Central memory CD8-positive, alpha-beta T cell (primary cell): ENCODE data around the gene INF2.
A peak's percentile ranks its signal among the peaks of the same experiment; 100 is the strongest.

Experiments used
- ATAC-seq: fragments of 150-1000 bp; cut with Tn5 transposase; replicated peaks from 2 replicates; pipeline ENCODE4 v1.10.0; 2022; ENCODE audit warnings: mild to moderate bottlenecking, moderate FRiP score, moderate number of reproducible peaks; ENCODE audit not compliant: poor library complexity, severe bottlenecking; ENCODE audit errors: extremely low read depth
- DNase-seq, 2 donors: peaks; one replicate each; pipeline ENCODE4 v3.0.0; 2021; ENCODE audit warnings: low spot score in 2 of 2
- H3K27ac Mint-ChIP-seq: one replicate; pipeline ENCODE4 v1.8.0; 2022; ENCODE audit warnings: low read depth, mild to moderate bottlenecking, moderate library complexity, mixed read lengths
- H3K27me3 Mint-ChIP-seq: one replicate; pipeline ENCODE4 v1.8.0; 2022; ENCODE audit warnings: mixed read lengths
- H3K36me3 Mint-ChIP-seq: one replicate; pipeline ENCODE4 v1.8.0; 2022; ENCODE audit warnings: mild to moderate bottlenecking, moderate library complexity, mixed read lengths; ENCODE audit not compliant: insufficient read depth
- H3K4me1 Mint-ChIP-seq: one replicate; pipeline ENCODE4 v1.8.0; 2022; ENCODE audit warnings: mixed read lengths
- H3K4me3 Mint-ChIP-seq: one replicate; pipeline ENCODE4 v1.8.0; 2022; ENCODE audit warnings: mild to moderate bottlenecking, moderate library complexity, mixed read lengths
- H3K9me3 Mint-ChIP-seq: one replicate; pipeline ENCODE4 v1.8.0; 2022; ENCODE audit warnings: mixed read lengths

Gene INF2

DNA sequence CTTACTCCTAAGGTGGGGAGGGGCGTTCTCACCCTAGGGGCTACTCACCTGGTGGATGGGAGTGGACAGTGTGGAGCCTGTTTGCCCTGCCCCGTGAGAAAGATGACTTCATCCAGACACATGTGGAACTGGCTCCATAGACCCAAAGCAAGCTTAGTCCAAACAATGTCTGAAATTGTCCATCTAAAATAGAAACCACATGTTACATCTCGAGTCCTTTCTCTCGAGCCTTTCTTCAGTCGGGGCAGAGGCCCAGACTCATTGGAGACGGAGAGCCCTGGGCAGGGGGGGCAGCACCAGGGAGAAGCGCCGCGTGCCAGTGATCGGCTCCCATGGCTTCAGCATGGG, 67.8 kb downstream of the INF2 start:
- ATAC-seq (no peak), DNase-seq (no peak)
- Mint-ChIP-seq H3K27ac (no peak overlapping the region), H3K4me1 (peaks cover 37% of the 10 kb centered on the region), H3K27me3 (no peaks in the 10 kb centered on the region), H3K36me3 (peaks cover 32% of the 10 kb centered on the region), H3K9me3 (no peaks in the 10 kb centered on the region), H3K4me3 (no peak overlapping the region)

DNA sequence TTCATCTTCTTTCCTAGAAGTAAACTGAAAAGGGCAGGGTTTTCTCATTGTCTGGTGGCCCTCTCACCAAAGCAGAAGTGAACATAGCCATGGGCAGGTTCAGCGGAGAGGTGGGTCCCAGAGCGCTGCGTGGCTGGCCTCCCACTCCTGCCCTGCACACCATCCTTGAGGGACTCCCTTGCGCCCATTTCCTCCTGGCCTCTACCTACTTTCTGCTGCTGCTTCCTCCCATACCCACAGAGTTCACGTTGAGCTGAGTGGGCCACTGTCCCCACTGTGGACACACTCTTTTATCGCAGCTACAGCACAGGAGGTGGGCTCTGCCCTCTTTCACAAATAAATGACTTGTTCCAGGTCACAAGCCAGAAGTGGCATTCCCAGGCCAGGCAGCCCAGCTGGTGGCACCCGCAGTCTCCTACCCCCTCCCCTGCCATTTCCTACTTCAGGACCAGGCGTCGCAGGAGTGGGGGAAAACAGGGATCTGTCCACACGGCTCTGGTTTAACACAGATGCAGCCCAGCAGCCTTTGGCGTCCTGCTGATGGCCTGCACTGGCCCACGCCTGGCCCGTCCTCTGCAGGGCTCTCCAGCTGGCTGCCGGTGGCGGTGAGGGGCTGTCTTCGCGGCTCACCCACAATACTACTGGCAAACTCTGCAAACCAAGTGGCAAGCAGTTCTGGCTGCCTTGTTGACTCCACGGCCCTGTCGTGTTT, 68.4 kb downstream of the INF2 start:
- H3K27ac Mint-ChIP-seq: peak overlapping the region; percentile 61

DNA sequence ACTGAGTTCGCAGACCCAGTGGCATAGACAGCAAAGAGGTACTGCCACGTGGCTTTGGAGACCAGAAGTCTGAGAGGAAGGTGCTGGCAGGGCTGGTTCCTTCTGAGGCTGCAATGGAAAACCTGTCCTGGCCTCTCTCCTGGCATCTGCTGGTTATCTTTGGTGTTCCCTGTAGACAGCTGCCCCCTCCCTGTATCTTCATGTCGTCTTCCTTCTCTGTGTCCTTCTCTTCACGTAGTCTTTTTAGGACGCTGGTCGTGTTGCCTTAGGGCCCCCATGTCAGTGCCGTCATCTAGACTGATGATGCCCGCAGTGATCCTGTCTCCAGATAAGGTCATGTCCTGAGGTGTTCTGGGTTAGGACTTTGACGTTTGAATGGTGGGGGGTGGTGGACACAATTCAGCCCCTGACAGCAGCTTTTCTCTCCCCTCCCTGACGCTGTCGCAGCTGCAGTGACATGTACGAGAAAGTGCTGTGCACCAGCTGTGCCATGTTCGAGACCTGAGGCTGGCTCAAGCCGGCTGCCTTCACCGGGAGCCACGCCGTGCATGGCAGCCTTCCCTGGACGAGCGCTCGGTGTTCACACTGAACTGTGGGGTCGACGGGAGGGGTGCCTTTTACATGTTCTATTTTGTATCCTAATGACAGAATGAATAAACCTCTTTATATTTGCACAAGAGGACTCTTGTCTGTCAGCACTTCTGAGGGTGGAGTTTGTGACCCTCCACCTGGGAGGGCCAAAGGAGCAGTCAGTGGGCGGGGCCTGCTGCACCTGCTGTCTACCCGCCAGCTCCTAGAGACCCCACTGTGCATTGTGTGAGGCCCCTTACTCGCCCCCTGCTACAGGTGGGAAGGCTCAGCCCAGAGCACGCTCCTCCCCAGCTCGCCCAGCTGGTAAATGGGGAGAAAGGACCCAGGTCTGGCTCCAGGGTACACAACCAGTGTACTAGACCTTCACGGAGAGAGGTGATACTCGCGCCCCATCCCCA, 69.9 kb downstream of the INF2 start:
- ATAC-seq (no peak), DNase-seq (no peak)
- Mint-ChIP-seq H3K27ac (no peak overlapping the region), H3K36me3 (peaks cover 25% of the 10 kb centered on the region), H3K27me3 (no peaks in the 10 kb centered on the region), H3K9me3 (no peaks in the 10 kb centered on the region), H3K4me3 (no peak overlapping the region), H3K4me1 (peaks cover 29% of the 10 kb centered on the region)

More for the DNA sequence above, 68.4 kb downstream of the INF2 start:
- H3K9me3 Mint-ChIP-seq: no peaks in the 10 kb centered on the region
- ATAC-seq (no peak), DNase-seq (no peak)
- peaks cover 31% of the 10 kb centered on the region for H3K36me3 Mint-ChIP-seq
- H3K4me1 Mint-ChIP-seq: peaks cover 37% of the 10 kb centered on the region
- no peak overlapping the region for H3K4me3 Mint-ChIP-seq
- no peaks in the 10 kb centered on the region for H3K27me3 Mint-ChIP-seq

DNA sequence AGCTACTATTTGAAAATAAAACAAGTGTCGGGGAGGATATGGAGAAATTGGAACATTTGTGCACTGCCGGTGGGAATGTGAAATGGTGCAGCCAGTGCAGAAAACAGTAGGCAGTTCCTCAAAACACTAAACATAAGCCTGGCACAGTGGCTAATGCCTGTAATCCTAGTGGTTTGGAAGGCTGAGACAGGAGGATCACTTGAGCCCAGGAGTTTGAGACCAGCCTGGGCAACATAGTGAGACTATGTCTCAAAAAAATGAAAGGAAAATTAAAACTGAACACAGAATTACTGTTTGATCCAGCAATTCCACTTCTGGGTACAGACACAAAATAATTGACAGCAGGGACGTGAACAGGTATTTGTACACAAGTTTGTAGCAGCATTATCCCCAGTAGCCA, 76.1 kb downstream of the INF2 start:
- no peaks in the 10 kb centered on the region for H3K27me3 Mint-ChIP-seq
- no peak overlapping the region for H3K27ac Mint-ChIP-seq
- ATAC-seq: no peak
- DNase-seq: no peak
- H3K36me3 Mint-ChIP-seq: peaks cover 4% of the 10 kb centered on the region
- H3K4me1 Mint-ChIP-seq: peaks cover 9% of the 10 kb centered on the region
- no peaks in the 10 kb centered on the region for H3K9me3 Mint-ChIP-seq
- no peak overlapping the region for H3K4me3 Mint-ChIP-seq

DNA sequence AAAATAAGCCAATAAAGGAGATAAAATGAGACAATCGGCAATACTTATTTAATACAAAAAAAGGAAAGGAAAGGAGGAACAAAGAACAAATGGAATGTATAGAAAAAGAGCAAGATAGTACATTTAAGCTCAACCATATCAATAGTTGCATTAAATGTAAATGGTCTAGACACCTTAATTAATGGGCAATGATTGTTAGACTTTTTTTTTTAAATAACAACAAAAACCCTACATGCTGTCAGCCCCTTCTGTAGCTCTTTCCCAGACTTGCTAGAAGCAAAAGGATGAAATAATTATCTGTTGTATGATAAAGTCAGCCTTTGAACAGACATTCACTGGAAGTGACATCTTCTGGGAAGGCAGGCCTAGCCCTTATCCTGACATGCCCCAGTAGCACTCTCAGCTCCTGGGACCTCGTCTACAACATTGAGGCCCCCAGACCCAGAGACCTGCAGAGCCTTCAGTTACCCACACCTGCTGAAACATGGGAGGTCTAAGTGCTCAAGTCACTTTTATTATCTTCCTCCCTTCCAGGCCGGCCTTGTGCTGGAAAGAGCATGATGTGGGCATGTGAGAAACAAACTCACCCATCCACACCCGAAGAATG, 76.9 kb downstream of the INF2 start:
- Mint-ChIP-seq H3K4me1 (peaks cover under 1% of the 10 kb centered on the region), H3K9me3 (no peaks in the 10 kb centered on the region), H3K27me3 (no peaks in the 10 kb centered on the region), H3K36me3 (peaks cover 8% of the 10 kb centered on the region), H3K4me3 (no peak overlapping the region), H3K27ac (no peak overlapping the region)
- no peak for ATAC-seq
- no peak for DNase-seq

- ATAC-seq (no peak), DNase-seq (no peak)
- H3K36me3 Mint-ChIP-seq: peaks cover 8% of the 10 kb centered on the region
- H3K27ac Mint-ChIP-seq: no peak overlapping the region
- no peak overlapping the region for H3K4me3 Mint-ChIP-seq
- no peaks in the 10 kb centered on the region for H3K4me1 Mint-ChIP-seq
- H3K9me3 Mint-ChIP-seq: no peaks in the 10 kb centered on the region
- no peaks in the 10 kb centered on the region for H3K27me3 Mint-ChIP-seq
These were observed 77.6 kb downstream of the INF2 start for GRCh38 chr14:104766863-104767633.

- no peak for DNase-seq
- H3K4me1 Mint-ChIP-seq: no peaks in the 10 kb centered on the region
- H3K36me3 Mint-ChIP-seq: peaks cover 7% of the 10 kb centered on the region
- no peaks in the 10 kb centered on the region for H3K27me3 Mint-ChIP-seq
- H3K9me3 Mint-ChIP-seq: no peaks in the 10 kb centered on the region
- no peak for ATAC-seq
- no peak overlapping the region for H3K27ac Mint-ChIP-seq
- H3K4me3 Mint-ChIP-seq: no peak overlapping the region
These were observed 78.2 kb downstream of the INF2 start for GRCh38 chr14:104767634-104767918.

DNA sequence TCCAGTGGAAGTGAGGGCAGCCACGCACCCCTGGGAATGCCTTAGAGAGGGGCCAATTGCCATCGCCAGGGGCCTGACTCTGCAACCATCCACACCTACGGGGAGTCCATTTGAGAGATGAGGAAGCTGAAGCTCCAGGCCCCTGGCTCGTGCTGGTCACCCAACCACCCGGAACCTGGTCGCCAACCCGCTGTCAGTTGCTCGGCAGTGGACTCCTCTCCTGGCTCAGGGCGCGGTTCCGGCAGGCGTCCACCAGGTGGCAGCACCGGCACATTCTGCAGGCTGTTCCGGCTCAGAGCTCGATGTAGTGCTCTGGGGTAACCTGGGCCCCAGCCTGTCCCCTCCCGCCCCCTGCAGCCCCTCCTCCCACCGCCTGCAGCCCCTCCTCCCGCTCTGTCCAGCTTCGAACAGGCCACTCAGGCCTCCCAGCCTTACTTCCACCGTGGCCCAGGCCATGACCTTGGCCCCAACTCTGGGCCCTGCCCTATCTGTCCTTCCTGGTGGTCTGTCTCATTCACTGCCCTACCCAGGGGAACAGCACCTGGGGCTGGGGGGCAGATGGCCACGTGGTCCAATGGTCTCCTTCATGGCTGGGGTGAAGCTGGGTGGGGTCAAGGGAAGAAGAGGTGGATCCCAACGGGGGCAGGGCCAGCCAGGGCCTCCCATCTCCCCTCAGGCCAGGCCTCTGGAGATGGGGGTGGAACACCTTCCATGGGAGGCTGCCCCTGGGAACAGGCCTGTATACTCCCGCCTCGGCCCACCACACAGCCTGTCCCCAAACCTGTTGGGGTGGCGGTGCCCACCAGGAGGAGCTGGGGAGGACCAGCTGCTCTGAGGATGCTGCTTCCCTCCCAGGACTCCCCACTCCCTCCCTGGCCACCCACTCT, 79.3 kb downstream of the INF2 start:
- no peaks in the 10 kb centered on the region for H3K27me3 Mint-ChIP-seq
- peak; percentile 90 for ATAC-seq

DNA sequence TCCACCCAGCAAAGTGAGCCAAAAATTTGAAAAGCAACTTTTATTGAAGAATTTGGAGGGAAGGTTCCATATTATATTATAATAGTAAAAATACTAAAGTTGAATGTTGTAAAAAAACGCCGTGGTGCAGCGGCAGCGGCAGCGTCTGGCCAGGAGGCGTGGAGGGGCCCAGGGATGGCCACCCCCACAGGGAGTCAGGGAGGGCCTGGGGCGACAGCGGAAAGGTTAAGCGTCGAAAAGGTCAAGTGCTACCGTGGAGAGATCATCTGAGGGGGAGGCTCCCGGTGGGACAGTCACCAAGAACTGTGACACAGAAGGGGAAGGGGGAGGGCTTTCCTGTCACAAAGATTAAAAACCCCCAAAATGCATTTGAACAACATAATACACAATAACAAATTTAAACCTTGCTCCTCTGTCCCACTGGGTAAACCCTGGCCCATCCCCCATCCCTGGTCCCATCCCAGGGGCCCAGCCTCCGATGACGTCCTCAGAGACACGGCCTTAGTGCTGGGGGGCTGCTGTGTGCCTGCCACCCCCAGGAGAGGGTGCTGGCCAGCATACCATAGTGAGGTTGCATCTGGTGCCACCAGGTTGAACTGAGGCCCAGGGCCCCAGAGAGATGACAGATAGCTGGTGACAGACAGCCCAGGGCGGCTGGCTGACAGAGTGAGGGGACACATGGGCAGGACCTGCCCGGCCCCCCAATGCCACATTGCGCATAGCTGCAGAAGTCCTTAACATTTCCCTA, 80.1 kb downstream of the INF2 start:
- peaks cover 14% of the 10 kb centered on the region for H3K36me3 Mint-ChIP-seq
- H3K27ac Mint-ChIP-seq: peak overlapping the region; percentile 22
- H3K9me3 Mint-ChIP-seq: no peaks in the 10 kb centered on the region
- ATAC-seq: no peak
- H3K4me3 Mint-ChIP-seq: no peak overlapping the region
- no peaks in the 10 kb centered on the region for H3K4me1 Mint-ChIP-seq
- no peaks in the 10 kb centered on the region for H3K27me3 Mint-ChIP-seq
- no peak for DNase-seq

More for the DNA sequence above, 79.3 kb downstream of the INF2 start:
- H3K4me3 Mint-ChIP-seq: no peak overlapping the region
- H3K4me1 Mint-ChIP-seq: no peaks in the 10 kb centered on the region
- H3K27ac Mint-ChIP-seq: no peak overlapping the region
- H3K9me3 Mint-ChIP-seq: no peaks in the 10 kb centered on the region
- H3K36me3 Mint-ChIP-seq: peaks cover 14% of the 10 kb centered on the region
- DNase-seq: peak; percentile 84 to 97

GRCh38 chr14:104770072-104770579, 80.7 kb downstream of the INF2 start:
- H3K9me3 Mint-ChIP-seq: no peaks in the 10 kb centered on the region
- peak overlapping the region; percentile 22 for H3K27ac Mint-ChIP-seq
- no peak overlapping the region for H3K4me3 Mint-ChIP-seq
- ATAC-seq: no peak
- H3K27me3 Mint-ChIP-seq: no peaks in the 10 kb centered on the region
- H3K36me3 Mint-ChIP-seq: peaks cover 14% of the 10 kb centered on the region
- no peaks in the 10 kb centered on the region for H3K4me1 Mint-ChIP-seq
- no peak for DNase-seq

- peaks cover 14% of the 10 kb centered on the region for H3K36me3 Mint-ChIP-seq
- no peak for ATAC-seq
- no peaks in the 10 kb centered on the region for H3K27me3 Mint-ChIP-seq
- H3K9me3 Mint-ChIP-seq: no peaks in the 10 kb centered on the region
- H3K27ac Mint-ChIP-seq: no peak overlapping the region
- H3K4me3 Mint-ChIP-seq: no peak overlapping the region
- H3K4me1 Mint-ChIP-seq: no peaks in the 10 kb centered on the region
- DNase-seq: no peak
These were observed 81.4 kb downstream of the INF2 start for GRCh38 chr14:104770851-104771272.
